HepG2 (cell line): ENCODE data around the gene VPS37D.

Experiments
- CBX5 ChIP-seq: sonication (generic); formaldehyde crosslinking; IDR thresholded peaks from 2 replicates; pipeline ENCODE4 v1.4.0; 2020; ENCODE audit warnings: missing genetic modification reagents, borderline replicate concordance
- GABPB1 ChIP-seq: IDR thresholded peaks from 2 replicates; pipeline ENCODE4 v1.6.1; 2016; ENCODE audit warnings: mild to moderate bottlenecking, missing genetic modification reagents, moderate library complexity, missing compliant biosample characterization
- GTF2F1 ChIP-seq: fragments of 150-350 bp; IDR thresholded peaks from 2 replicates; pipeline ENCODE4 v1.6.1; 2014; ENCODE audit warnings: low read length
- RAD21 ChIP-seq: fragments of 450-650 bp; formaldehyde crosslinking; IDR thresholded peaks from 2 replicates; pipeline ENCODE4 v1.5.0; 2020; ENCODE audit warnings: mild to moderate bottlenecking
- STAT6 ChIP-seq: sonication (generic); formaldehyde crosslinking; IDR thresholded peaks from 2 replicates; pipeline ENCODE4 v1.4.0; 2020; ENCODE audit warnings: missing genetic modification reagents, mild to moderate bottlenecking, borderline replicate concordance
- ZNF430 ChIP-seq: sonication (generic); formaldehyde crosslinking; IDR thresholded peaks from 2 replicates; pipeline ENCODE4 v1.9.0; 2021; ENCODE audit warnings: mild to moderate bottlenecking, missing genetic modification reagents
- ZNF644 ChIP-seq: IDR thresholded peaks from 2 replicates; pipeline ENCODE4 v1.6.1; 2016; ENCODE audit warnings: low read depth
- ZNF773 ChIP-seq: sonication (generic); formaldehyde crosslinking; IDR thresholded peaks from 2 replicates; pipeline ENCODE4 v1.4.0; 2020; ENCODE audit warnings: missing genetic modification reagents, borderline replicate concordance

- TF ChIP-seq GABPB1 (CRISPR knock-in tag) (no peak), STAT6 (CRISPR knock-in tag) (no peak), ZNF773 (CRISPR knock-in tag) (no peak), ZNF644 (CRISPR knock-in tag) (no peak), CBX5 (CRISPR knock-in tag) (no peak), GTF2F1 (no peak), ZNF430 (CRISPR knock-in tag) (no peak), RAD21 (no peak)
Measured at GRCh38 chr7:73703757-73704639, 36.4 kb downstream of the VPS37D start.
